H9 (cell line): Measurements from ENCODE around the gene ATP2A2. TPM values are rescaled to one million over a fixed set of nuclear protein-coding genes. Genes with fewer than 3 reads are reported as not detected.

Experiments used
- DNase-seq: peaks from one replicate; pipeline ENCODE4 v3.0.0-alpha.2; 2017
- H2AFZ ChIP-seq: one replicate; pipeline ENCODE4 v1.6.1; 2013; ENCODE audit warnings: mild to moderate bottlenecking, low read length, control low read depth, moderate library complexity
- H2AK5ac ChIP-seq: 2 replicates; pipeline ENCODE4 v1.6.1; 2013; ENCODE audit warnings: low read length, control low read depth, mixed read lengths; ENCODE audit not compliant: insufficient read length
- H2BK120ac ChIP-seq: one replicate; pipeline ENCODE4 v1.6.1; 2013; ENCODE audit warnings: low read depth, mild to moderate bottlenecking, low read length, control low read depth, inconsistent platforms; ENCODE audit not compliant: poor library complexity, severe bottlenecking
- H2BK12ac ChIP-seq: 2 replicates; pipeline ENCODE4 v1.6.1; 2013; ENCODE audit warnings: low read length, control low read depth, mixed read lengths, low read depth; ENCODE audit not compliant: insufficient read length
- H2BK15ac ChIP-seq: 2 replicates; pipeline ENCODE4 v1.6.1; 2013; ENCODE audit warnings: low read depth, low read length, control low read depth
- H2BK20ac ChIP-seq: one replicate; pipeline ENCODE4 v1.6.1; 2013; ENCODE audit warnings: low read depth, mild to moderate bottlenecking, low read length, control low read depth, inconsistent platforms; ENCODE audit not compliant: poor library complexity, severe bottlenecking
- H2BK5ac ChIP-seq: 2 replicates; pipeline ENCODE4 v1.6.1; 2013; ENCODE audit warnings: low read length, control low read depth, mixed read lengths; ENCODE audit not compliant: insufficient read length
- H3K14ac ChIP-seq: 2 replicates; pipeline ENCODE4 v1.6.1; 2013; ENCODE audit warnings: low read length, control low read depth; ENCODE audit not compliant: insufficient read depth
- H3K18ac ChIP-seq: 2 replicates; pipeline ENCODE4 v1.6.1; 2013; ENCODE audit warnings: low read depth, mild to moderate bottlenecking, mixed read lengths, low read length, control low read depth; ENCODE audit not compliant: insufficient read length
- H3K23ac ChIP-seq: 2 replicates; pipeline ENCODE4 v1.6.1; 2013; ENCODE audit warnings: low read length, control low read depth, mixed read lengths, low read depth; ENCODE audit not compliant: insufficient read length
- H3K23me2 ChIP-seq: 2 replicates; pipeline ENCODE4 v1.6.1; 2013; ENCODE audit warnings: low read depth, mild to moderate bottlenecking, mixed read lengths, low read length, control low read depth; ENCODE audit not compliant: insufficient read length, poor library complexity, severe bottlenecking
- H3K27ac ChIP-seq: 2 replicates; pipeline ENCODE4 v1.5.1; 2013; ENCODE audit warnings: low read length, control low read depth, mixed read lengths, low read depth; ENCODE audit not compliant: insufficient read length
- H3K27me3 ChIP-seq: 2 replicates; pipeline ENCODE4 v1.6.1; 2013; ENCODE audit warnings: low read length, control low read depth, inconsistent platforms; ENCODE audit not compliant: insufficient read depth
- H3K4ac ChIP-seq: 2 replicates; pipeline ENCODE4 v1.6.1; 2013; ENCODE audit warnings: low read depth, mild to moderate bottlenecking, control low read depth, inconsistent platforms, low read length, moderate library complexity
- H3K4me1 ChIP-seq: 2 replicates; pipeline ENCODE4 v1.6.1; 2013; ENCODE audit warnings: low read length, control low read depth, inconsistent platforms; ENCODE audit not compliant: insufficient read depth
- H3K4me2 ChIP-seq: 2 replicates; pipeline ENCODE4 v1.6.1; 2013; ENCODE audit warnings: low read length, control low read depth, mixed read lengths; ENCODE audit not compliant: insufficient read length, insufficient read depth
- H3K56ac ChIP-seq: 2 replicates; pipeline ENCODE4 v1.6.1; 2013; ENCODE audit warnings: low read depth, mild to moderate bottlenecking, mixed read lengths, low read length, control low read depth; ENCODE audit not compliant: insufficient read length
- H3K79me1 ChIP-seq: 2 replicates; pipeline ENCODE4 v1.6.1; 2013; ENCODE audit warnings: low read depth, mild to moderate bottlenecking, moderate library complexity, low read length, control low read depth, inconsistent platforms; ENCODE audit not compliant: insufficient read depth, poor library complexity, severe bottlenecking
- H3K79me2 ChIP-seq: 2 replicates; pipeline ENCODE4 v1.6.1; 2013; ENCODE audit warnings: low read length, control low read depth, inconsistent platforms; ENCODE audit not compliant: insufficient read depth
- H3K9ac ChIP-seq: 2 replicates; pipeline ENCODE4 v1.6.1; 2013; ENCODE audit warnings: low read length, control low read depth, mixed read lengths; ENCODE audit not compliant: insufficient read length; ENCODE audit errors: extremely low read depth
- H3K9me3 ChIP-seq: one replicate; pipeline ENCODE4 v1.6.1; 2013; ENCODE audit warnings: low read depth, low read length, inconsistent platforms; ENCODE audit not compliant: control insufficient read depth
- H3T11ph ChIP-seq: one replicate; pipeline ENCODE4 v1.6.1; 2013; ENCODE audit warnings: mild to moderate bottlenecking, low read length, control low read depth, inconsistent platforms
- H4K20me1 ChIP-seq: one replicate; pipeline ENCODE4 v1.6.1; 2013; ENCODE audit not compliant: control insufficient read depth, insufficient read length, insufficient read depth
- H4K5ac ChIP-seq: 2 replicates; pipeline ENCODE4 v1.6.1; 2013; ENCODE audit warnings: low read depth, mild to moderate bottlenecking, mixed read lengths, low read length, control low read depth; ENCODE audit not compliant: insufficient read length
- H4K8ac ChIP-seq: replicated peaks from 2 replicates; pipeline ENCODE4 v1.6.1; 2013; ENCODE audit warnings: low read length, control low read depth, mixed read lengths, low read depth; ENCODE audit not compliant: insufficient read length
- H4K91ac ChIP-seq: 2 replicates; pipeline ENCODE4 v1.6.1; 2013; ENCODE audit warnings: low read depth, mild to moderate bottlenecking, moderate library complexity, mixed read lengths, low read length, control low read depth; ENCODE audit not compliant: insufficient read length
- H3K27ac Mint-ChIP-seq, 3 experiments: 2 replicates in 2 of 3; 3 replicates in 1 of 3; pipeline ENCODE4 v1.8.0; 2020 to 2021; ENCODE audit warnings: mixed read lengths in 3 of 3, mild to moderate bottlenecking in 1 of 3, moderate library complexity in 1 of 3
- H3K27me3 Mint-ChIP-seq: 2 replicates; pipeline ENCODE4 v1.8.0; 2021; ENCODE audit warnings: low read depth, mild to moderate bottlenecking, moderate library complexity, mixed read lengths
- H3K36me3 Mint-ChIP-seq, 3 experiments: 2 replicates in 2 of 3; 3 replicates in 1 of 3; pipeline ENCODE4 v1.8.0; 2020 to 2021; ENCODE audit warnings: low read depth in 3 of 3, mixed read lengths in 3 of 3; ENCODE audit not compliant: insufficient read depth in 1 of 3
- H3K4me1 Mint-ChIP-seq, 2 experiments: 2 replicates each; pipeline ENCODE4 v1.8.0; 2020; ENCODE audit warnings: mixed read lengths in 2 of 2
- H3K4me3 Mint-ChIP-seq, 2 experiments: 2 replicates in 1 of 2; 3 replicates in 1 of 2; pipeline ENCODE4 v1.8.0; 2020 to 2021; ENCODE audit warnings: mild to moderate bottlenecking in 2 of 2, mixed read lengths in 2 of 2, moderate library complexity in 1 of 2
- H3K9me3 Mint-ChIP-seq, 2 experiments: 2 replicates in 1 of 2; 3 replicates in 1 of 2; pipeline ENCODE4 v1.8.0; 2020; ENCODE audit warnings: mild to moderate bottlenecking in 2 of 2, mixed read lengths in 2 of 2, moderate library complexity in 1 of 2
- WGBS: extraction: QIAGEN DNeasy Blood & Tissue Kit; methylation state at CpG from one replicate; pipeline ENCODE4 v1.1.7; 2013; ENCODE audit warnings: missing lambda C conversion rate, low lambda C conversion rate, mixed read lengths; ENCODE audit not compliant: insufficient read length; ENCODE audit errors: extremely low coverage; 5-methylcytosine and 5-hydroxymethylcytosine counted together
- total RNA-seq: library from RNA; stranded (reverse); gene quantifications from 2 replicates; pipeline ENCODE4 v1.2.1, GENCODE V29; 2021
- TF ChIP-seq, protein P1 (sequence below): fragments of 200-600 bp; sonication (generic); conservative IDR thresholded peaks from 3 replicates; pipeline ENCODE4 v1.8.0; 2021; ENCODE audit warnings: antibody characterized with exemption, mild to moderate bottlenecking

The ATP2A2 gene
- total RNA-seq, 1 experiment from 2014 or later = 257 TPM

DNA sequence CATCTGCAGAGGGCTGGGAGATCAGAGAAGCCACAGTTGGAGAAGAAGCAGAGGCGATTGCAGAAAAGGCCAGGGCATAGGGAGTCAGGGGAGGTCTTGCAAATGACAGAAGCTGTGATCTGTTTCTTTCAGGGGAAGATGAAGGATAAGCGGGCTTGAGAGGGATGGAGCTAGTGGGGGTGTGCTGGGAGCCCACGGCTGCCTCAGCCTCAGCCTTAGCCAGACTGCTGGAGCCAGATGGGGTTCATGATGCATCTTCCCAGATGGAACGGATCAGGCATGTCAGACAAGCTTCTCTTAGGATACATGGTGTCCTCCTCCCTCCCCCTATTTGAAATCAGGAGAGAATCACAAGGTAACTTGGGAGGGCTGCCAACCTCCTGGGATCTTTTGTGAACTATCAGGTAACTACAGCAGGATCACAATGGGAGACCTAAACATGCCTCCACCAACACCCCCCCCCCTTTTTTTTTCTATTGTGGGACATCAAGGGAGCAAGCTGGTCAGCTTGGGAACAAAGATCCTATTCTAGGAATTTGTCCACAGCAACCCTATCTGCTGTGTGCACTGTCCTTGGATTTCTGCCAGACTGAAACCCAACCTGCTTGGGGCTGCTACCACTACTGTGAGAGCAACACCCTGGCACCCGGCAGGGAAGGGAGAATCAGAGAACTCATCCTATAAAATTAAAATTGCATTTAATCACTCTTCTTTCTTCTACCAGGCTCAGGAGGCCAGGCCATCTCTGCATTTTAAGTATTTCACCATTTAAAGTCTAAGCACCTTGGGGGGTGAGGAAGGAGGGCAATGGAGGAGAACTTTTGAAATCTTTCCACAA, 10.7 kb upstream of the ATP2A2 start:
- no peak overlapping the region for H3T11ph ChIP-seq
- H2BK20ac ChIP-seq = no peak overlapping the region
- H2BK5ac ChIP-seq = no peak overlapping the region
- TF ChIP-seq, protein P1, sequence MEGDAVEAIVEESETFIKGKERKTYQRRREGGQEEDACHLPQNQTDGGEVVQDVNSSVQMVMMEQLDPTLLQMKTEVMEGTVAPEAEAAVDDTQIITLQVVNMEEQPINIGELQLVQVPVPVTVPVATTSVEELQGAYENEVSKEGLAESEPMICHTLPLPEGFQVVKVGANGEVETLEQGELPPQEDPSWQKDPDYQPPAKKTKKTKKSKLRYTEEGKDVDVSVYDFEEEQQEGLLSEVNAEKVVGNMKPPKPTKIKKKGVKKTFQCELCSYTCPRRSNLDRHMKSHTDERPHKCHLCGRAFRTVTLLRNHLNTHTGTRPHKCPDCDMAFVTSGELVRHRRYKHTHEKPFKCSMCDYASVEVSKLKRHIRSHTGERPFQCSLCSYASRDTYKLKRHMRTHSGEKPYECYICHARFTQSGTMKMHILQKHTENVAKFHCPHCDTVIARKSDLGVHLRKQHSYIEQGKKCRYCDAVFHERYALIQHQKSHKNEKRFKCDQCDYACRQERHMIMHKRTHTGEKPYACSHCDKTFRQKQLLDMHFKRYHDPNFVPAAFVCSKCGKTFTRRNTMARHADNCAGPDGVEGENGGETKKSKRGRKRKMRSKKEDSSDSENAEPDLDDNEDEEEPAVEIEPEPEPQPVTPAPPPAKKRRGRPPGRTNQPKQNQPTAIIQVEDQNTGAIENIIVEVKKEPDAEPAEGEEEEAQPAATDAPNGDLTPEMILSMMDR = no peak
- no peaks in the 10 kb centered on the region for H3K79me2 ChIP-seq
- Mint-ChIP-seq H3K4me3 (peak overlapping the region in 1 of 2 experiments; percentile 61; a peak in 3 of 5 replicates), H3K36me3 (no peaks in the 10 kb centered on the region), H3K4me1 (peaks cover 46 to 52% of the 10 kb centered on the region in 2 experiments), H3K27me3 (no peaks in the 10 kb centered on the region), H3K27ac (peak overlapping the region in 2 of 3 experiments; percentile 38 to 91; a peak in 5 of 7 replicates), H3K9me3 (no peaks in the 10 kb centered on the region)
- peak overlapping the region; percentile 1 for H3K4me2 ChIP-seq
- no peak overlapping the region for H2AFZ ChIP-seq
- H3K56ac ChIP-seq = no peak overlapping the region
- no peak overlapping the region for H2BK120ac ChIP-seq
- H3K79me1 ChIP-seq = no peaks in the 10 kb centered on the region
- no peak overlapping the region for H2BK12ac ChIP-seq
- no peaks in the 10 kb centered on the region for H4K20me1 ChIP-seq
- H2BK15ac ChIP-seq = no peak overlapping the region
- H4K8ac ChIP-seq = no peak overlapping the region
- no peak overlapping the region for H3K27ac ChIP-seq
- H3K9ac ChIP-seq = no peak overlapping the region
- H3K27me3 ChIP-seq = no peaks in the 10 kb centered on the region
- H2AK5ac ChIP-seq = no peak overlapping the region
- peak overlapping the region; percentile 80 for H3K14ac ChIP-seq
- H3K9me3 ChIP-seq = no peaks in the 10 kb centered on the region
- no peak overlapping the region for H3K23ac ChIP-seq
- peak overlapping the region; percentile 45 for H3K18ac ChIP-seq
- H3K4me1 ChIP-seq = peaks cover 9% of the 10 kb centered on the region; the same call in 1 of the 2 replicates
- no peak for DNase-seq
- H3K23me2 ChIP-seq = no peaks in the 10 kb centered on the region
- no peak overlapping the region for H4K5ac ChIP-seq
- H3K4ac ChIP-seq = no peak overlapping the region
- WGBS = no CpG with 5 or more reads among the region's 5 CpGs
- no peak overlapping the region for H4K91ac ChIP-seq
